ENCODE data around the gene TXNDC12.

- TF ChIP-seq GATA2 (IDR thresholded peaks at IDR 0.05; ENCODE audit: low read depth, low read length) = no peak
- TF ChIP-seq GATA3 (IDR thresholded peaks at IDR 0.05; ENCODE audit: low read depth, low read length) = no peak
Measured at GRCh38 chr1:52045236-52045635, 9.8 kb downstream of the TXNDC12 start.

Measured in SH-SY5Y (cell line).